ENCODE results near the gene LGALS9C. TPM values are rescaled to one million over a fixed set of nuclear protein-coding genes. Genes with fewer than 3 reads are reported as not detected.
"Not testable (repeated sequence)": the region's sequence is repeated elsewhere in the genome, so short reads cannot be mapped to it uniquely, and the experiment has no call there.

Gene LGALS9C
- total RNA-seq, 1 experiment from 2014 or later: not detected

DNA sequence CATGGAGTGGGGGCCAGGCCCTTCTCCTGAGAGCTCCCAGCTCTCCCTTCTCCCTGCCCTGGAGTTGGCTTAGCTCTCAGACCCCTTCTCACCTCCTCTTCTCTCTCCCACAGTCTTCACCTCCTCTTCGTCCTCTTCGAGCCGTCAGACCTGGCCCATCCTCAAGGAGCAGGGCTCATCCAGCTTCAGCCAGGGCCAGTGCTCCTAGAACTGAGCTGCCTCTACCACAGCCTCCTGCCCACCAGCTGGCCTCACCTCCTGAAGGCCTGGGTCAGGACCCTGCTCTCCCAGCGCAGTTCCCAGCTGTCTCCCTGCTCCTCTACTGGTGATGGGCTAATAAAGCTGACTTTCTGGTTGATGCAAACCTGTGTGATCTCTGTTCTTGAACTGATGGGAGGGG, 34.1 kb upstream of the LGALS9C start:
- H3K4me1 ChIP-seq (ENCODE audit: control insufficient read depth in 1 of 2, insufficient read depth in 2 of 2, low read length in 2 of 2); H3K79me2 ChIP-seq (ENCODE audit: insufficient read depth, low read length); H3K4me3 ChIP-seq (replicated peaks in 1 of 2; ENCODE audit: low read depth in 1 of 2, low read length in 2 of 2); POLR2A ChIA-PET; H3K4me2 ChIP-seq (ENCODE audit: low read length); CTCF ChIA-PET; H3K9me3 ChIP-seq (ENCODE audit: control insufficient read depth in 1 of 2, insufficient read depth in 1 of 2, low read depth in 1 of 2, low read length in 2 of 2); intact Hi-C loops (cut with micrococcal nuclease); H2AFZ ChIP-seq (ENCODE audit: low read depth, low read length, poor library complexity, severe bottlenecking); H4K20me1 ChIP-seq (ENCODE audit: insufficient read depth); RAD21 ChIA-PET (ENCODE audit: low non-redundant PET in 1 of 2, low total read pairs in 2 of 2, uncharacterized antibody in 2 of 2, unreplicated experiment in 2 of 2); BruUV-seq (replicated peaks); DNase-seq (ENCODE audit: low read depth, low spot score); H3K27ac ChIP-seq (ENCODE audit: low read depth, low read length); H3K27me3 ChIP-seq (ENCODE audit: insufficient read depth, low read length); H3K36me3 ChIP-seq (ENCODE audit: control insufficient read depth in 1 of 2, insufficient read depth in 2 of 2, low read length in 2 of 2); H3K9me2 ChIP-seq (ENCODE audit: insufficient read depth); H3K9ac ChIP-seq (ENCODE audit: low read length): not testable (repeated sequence)
- ATAC-seq: 0 out of 2 replicates have a peak, but pooled peaks have one; percentile 17

- DNase-seq (ENCODE audit: low read depth, low spot score); H3K9ac ChIP-seq (ENCODE audit: low read length); H3K79me2 ChIP-seq (ENCODE audit: insufficient read depth, low read length); H3K4me1 ChIP-seq (ENCODE audit: control insufficient read depth in 1 of 2, insufficient read depth in 2 of 2, low read length in 2 of 2); POLR2A ChIA-PET; CTCF ChIA-PET; H3K4me2 ChIP-seq (ENCODE audit: low read length); ATAC-seq; H2AFZ ChIP-seq (ENCODE audit: low read depth, low read length, poor library complexity, severe bottlenecking); BruUV-seq (replicated peaks); H3K9me3 ChIP-seq (ENCODE audit: control insufficient read depth in 1 of 2, insufficient read depth in 1 of 2, low read depth in 1 of 2, low read length in 2 of 2); H3K36me3 ChIP-seq (ENCODE audit: control insufficient read depth in 1 of 2, insufficient read depth in 2 of 2, low read length in 2 of 2); H3K9me2 ChIP-seq (ENCODE audit: insufficient read depth); H3K27me3 ChIP-seq (ENCODE audit: insufficient read depth, low read length); H4K20me1 ChIP-seq (ENCODE audit: insufficient read depth); RAD21 ChIA-PET (ENCODE audit: low non-redundant PET in 1 of 2, low total read pairs in 2 of 2, uncharacterized antibody in 2 of 2, unreplicated experiment in 2 of 2); H3K4me3 ChIP-seq (replicated peaks in 1 of 2; ENCODE audit: low read depth in 1 of 2, low read length in 2 of 2); H3K27ac ChIP-seq (ENCODE audit: low read depth, low read length); intact Hi-C loops (cut with micrococcal nuclease): not testable (repeated sequence)
Measured at GRCh38 chr17:18447476-18448205, 28.9 kb upstream of the LGALS9C start.

- H3K36me3 ChIP-seq (ENCODE audit: control insufficient read depth in 1 of 2, insufficient read depth in 2 of 2, low read length in 2 of 2); RAD21 ChIA-PET (ENCODE audit: low non-redundant PET in 1 of 2, low total read pairs in 2 of 2, uncharacterized antibody in 2 of 2, unreplicated experiment in 2 of 2); H3K27ac ChIP-seq (ENCODE audit: low read depth, low read length); H3K79me2 ChIP-seq (ENCODE audit: insufficient read depth, low read length); H3K9me2 ChIP-seq (ENCODE audit: insufficient read depth); H3K4me3 ChIP-seq (replicated peaks in 1 of 2; ENCODE audit: low read depth in 1 of 2, low read length in 2 of 2); CTCF ChIA-PET; H3K9ac ChIP-seq (ENCODE audit: low read length); H3K9me3 ChIP-seq (ENCODE audit: control insufficient read depth in 1 of 2, insufficient read depth in 1 of 2, low read depth in 1 of 2, low read length in 2 of 2); POLR2A ChIA-PET; H2AFZ ChIP-seq (ENCODE audit: low read depth, low read length, poor library complexity, severe bottlenecking); intact Hi-C loops (cut with micrococcal nuclease); DNase-seq (ENCODE audit: low read depth, low spot score); ATAC-seq; H3K4me1 ChIP-seq (ENCODE audit: control insufficient read depth in 1 of 2, insufficient read depth in 2 of 2, low read length in 2 of 2); H4K20me1 ChIP-seq (ENCODE audit: insufficient read depth); H3K27me3 ChIP-seq (ENCODE audit: insufficient read depth, low read length); BruUV-seq (replicated peaks); H3K4me2 ChIP-seq (ENCODE audit: low read length): not testable (repeated sequence)
Measured at GRCh38 chr17:18448311-18448710, 28.3 kb upstream of the LGALS9C start.

DNA sequence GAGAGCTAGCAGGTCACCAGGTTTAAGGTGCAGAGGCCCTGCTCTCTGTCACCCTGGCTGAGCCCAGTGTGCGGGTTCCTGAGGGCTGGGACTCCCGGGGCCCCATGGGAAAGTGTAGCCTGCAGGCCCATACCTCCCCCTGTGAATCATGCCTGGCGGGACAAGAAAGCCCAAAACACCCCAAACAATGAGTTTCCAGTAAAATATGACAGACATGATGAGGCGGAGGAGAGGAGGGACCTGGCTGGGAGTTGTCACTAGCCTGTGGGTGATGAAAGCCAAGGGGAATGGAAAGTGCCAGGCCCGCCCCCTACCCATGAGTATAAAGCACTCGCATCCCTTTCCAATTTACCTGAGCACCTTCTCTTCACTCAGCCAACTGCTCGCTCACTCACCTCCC, 26.8 kb upstream of the LGALS9C start:
- H3K79me2 ChIP-seq (ENCODE audit: insufficient read depth, low read length); H3K9ac ChIP-seq (ENCODE audit: low read length); H3K4me1 ChIP-seq (ENCODE audit: control insufficient read depth in 1 of 2, insufficient read depth in 2 of 2, low read length in 2 of 2); H3K4me2 ChIP-seq (ENCODE audit: low read length); RAD21 ChIA-PET (ENCODE audit: low non-redundant PET in 1 of 2, low total read pairs in 2 of 2, uncharacterized antibody in 2 of 2, unreplicated experiment in 2 of 2); H3K27ac ChIP-seq (ENCODE audit: low read depth, low read length); H4K20me1 ChIP-seq (ENCODE audit: insufficient read depth); H3K4me3 ChIP-seq (replicated peaks in 1 of 2; ENCODE audit: low read depth in 1 of 2, low read length in 2 of 2); CTCF ChIA-PET; H3K9me2 ChIP-seq (ENCODE audit: insufficient read depth); intact Hi-C loops (cut with micrococcal nuclease); H3K9me3 ChIP-seq (ENCODE audit: control insufficient read depth in 1 of 2, insufficient read depth in 1 of 2, low read depth in 1 of 2, low read length in 2 of 2); ATAC-seq; BruUV-seq (replicated peaks); DNase-seq (ENCODE audit: low read depth, low spot score); H2AFZ ChIP-seq (ENCODE audit: low read depth, low read length, poor library complexity, severe bottlenecking); H3K27me3 ChIP-seq (ENCODE audit: insufficient read depth, low read length); H3K36me3 ChIP-seq (ENCODE audit: control insufficient read depth in 1 of 2, insufficient read depth in 2 of 2, low read length in 2 of 2); POLR2A ChIA-PET: not testable (repeated sequence)
